ENCODE results near the gene CTSS.

DNA sequence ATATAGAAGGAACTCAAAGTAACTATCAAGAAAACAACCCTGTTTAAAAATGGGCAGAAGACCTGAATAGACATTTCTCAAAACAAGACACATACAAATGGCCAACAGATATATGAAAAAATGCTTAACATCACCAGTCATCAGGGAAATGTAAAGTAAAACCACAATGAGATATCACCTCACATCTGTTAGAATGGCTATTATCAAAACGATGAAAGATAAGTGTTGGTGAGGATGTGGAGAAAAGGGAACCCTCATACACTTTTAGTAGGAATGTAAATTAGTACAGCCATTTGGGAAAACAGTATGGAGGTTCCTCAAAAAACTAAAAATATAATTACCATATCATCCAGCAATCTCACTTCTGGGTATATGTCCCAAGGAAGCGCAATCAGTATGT lies 3.0 kb downstream of the CTSS start:
- no peak for TF ChIP-seq POLR2AphosphoS5 (IDR thresholded peaks at IDR 0.05)
- no peak for TF ChIP-seq CTCF (IDR thresholded peaks at IDR 0.05; ENCODE audit: poor library complexity, severe bottlenecking)

All from neural cell (in vitro differentiated cells).